ENCODE data around the gene SPART. TPM values are rescaled to one million over a fixed set of nuclear protein-coding genes. Genes with fewer than 3 reads are reported as not detected.

Gene SPART
- total and polyA plus RNA-seq, 9 donors = 59.5 to 141 (median 98.1) TPM

- Histone ChIP-seq H3K27ac (no peak overlapping the region), H3K4me1 (ENCODE audit: insufficient read depth) (no peaks in the 10 kb centered on the region), H3K4me3 (no peak overlapping the region), H3K9me3 (no peaks in the 10 kb centered on the region), H3K36me3 (no peaks in the 10 kb centered on the region), H3K27me3 (no peaks in the 10 kb centered on the region)
- no peak for TF ChIP-seq EP300 (IDR thresholded peaks at IDR 0.05)
- TF ChIP-seq POLR2A (IDR thresholded peaks at IDR 0.05) = no peak
- no peak for DNase-seq
- intact Hi-C loops (cut with DNase I) = no loop called here
- WGBS, 3 donors = 86 to 95% (median 92%) methylated on average over 8 of the region's 8 CpGs
Observed at GRCh38 chr13:36258831-36259230, 87.4 kb downstream of the SPART start.

Small RNAs within 50 kb of the gene (small RNA-seq; reads per million reads assigned to genes)
- not detected for gene RNU6-71P

Other genes starting within 250 kb of the SPART start
- gene DCLK1, start 215.0 kb downstream of the SPART start, total RNA-seq = 10 to 100 TPM in 5 of 7 donors, 1 to 10 TPM in 2; 8.3 to 37.0 (median 24.0) TPM
- 10 to 100 TPM in 1 of 2 donors, 1 to 10 TPM in 1; 3.3 to 17.3 TPM for gene DCLK1, start 215.0 kb downstream of the SPART start, polyA plus RNA-seq
- under 1 TPM in 4 of 7 donors, not detected in 3; 0.11 to 0.67 (median 0.21) TPM for gene SOHLH2, start 131.8 kb downstream of the SPART start, total RNA-seq
- gene SOHLH2, start 131.8 kb downstream of the SPART start, polyA plus RNA-seq = 1 to 10 TPM in 1 of 2 donors, under 1 TPM in 1; 0.62 to 1.0 TPM
- 1 to 10 TPM in 3 of 7 donors, under 1 TPM in 3, not detected in 1; 0.24 to 1.4 (median 0.97) TPM for gene CCDC169, start 48.6 kb downstream of the SPART start, total RNA-seq
- gene CCDC169, start 48.6 kb downstream of the SPART start, polyA plus RNA-seq = 1 to 10 TPM in 1 of 2 donors, under 1 TPM in 1; 0.39 to 2.7 TPM
- 10 to 100 TPM in 1 of 7 donors, 1 to 10 TPM in 2, under 1 TPM in 2, not detected in 2; 0.24 to 12.5 (median 1.6) TPM for gene CCNA1, start 86.1 kb upstream of the SPART start, total RNA-seq
- gene CCNA1, start 86.1 kb upstream of the SPART start, polyA plus RNA-seq = 1 to 10 TPM in 1 of 2 donors, under 1 TPM in 1; 0.13 to 1.1 TPM

Data from ovary (tissue), 9 donors.